Mesenchymal stem cell (in vitro differentiated cells and primary cell): ENCODE measurements around the gene TBL1X.

Source experiments
- DNase-seq: peaks from one replicate; pipeline ENCODE4 v3.0.0-alpha.2; 2013
- H2AFZ ChIP-seq: one replicate; pipeline ENCODE4 v1.6.1; 2013; ENCODE audit warnings: low read depth, mild to moderate bottlenecking, control low read depth, inconsistent platforms, low read length, moderate library complexity
- H2AK5ac ChIP-seq: 2 replicates; pipeline ENCODE4 v1.6.1; 2013; ENCODE audit warnings: low read length, moderate library complexity, mild to moderate bottlenecking, inconsistent platforms; ENCODE audit not compliant: severe bottlenecking
- H2BK120ac ChIP-seq: one replicate; pipeline ENCODE4 v1.6.1; 2013; ENCODE audit warnings: low read depth, mild to moderate bottlenecking, inconsistent platforms, low read length, moderate library complexity
- H2BK12ac ChIP-seq, 2 experiments: one replicate each; pipeline ENCODE4 v1.6.1; 2013; ENCODE audit warnings: inconsistent platforms in 2 of 2, low read length in 2 of 2, mild to moderate bottlenecking in 2 of 2, moderate library complexity in 2 of 2, control low read depth in 1 of 2
- H2BK15ac ChIP-seq: one replicate; pipeline ENCODE4 v1.6.1; 2013; ENCODE audit warnings: mild to moderate bottlenecking, low read depth, inconsistent platforms; ENCODE audit not compliant: poor library complexity, severe bottlenecking
- H2BK5ac ChIP-seq: 2 replicates; pipeline ENCODE4 v1.6.1; 2013; ENCODE audit warnings: low read depth, mild to moderate bottlenecking, low read length, control low read depth, inconsistent platforms; ENCODE audit not compliant: poor library complexity, severe bottlenecking
- H3K14ac ChIP-seq, 2 experiments: one replicate each; pipeline ENCODE4 v1.6.1; 2013; ENCODE audit warnings: inconsistent platforms in 2 of 2, low read length in 2 of 2, control low read depth in 1 of 2, mild to moderate bottlenecking in 1 of 2, moderate library complexity in 1 of 2
- H3K18ac ChIP-seq, 2 experiments: one replicate each; pipeline ENCODE4 v1.6.1; 2013; ENCODE audit warnings: inconsistent platforms in 2 of 2, low read length in 2 of 2, control low read depth in 1 of 2, low read depth in 1 of 2, mild to moderate bottlenecking in 1 of 2
- H3K23ac ChIP-seq, 2 experiments: one replicate each; pipeline ENCODE4 v1.6.1; 2013; ENCODE audit warnings: inconsistent platforms in 2 of 2, low read length in 2 of 2, mild to moderate bottlenecking in 2 of 2, moderate library complexity in 2 of 2, control low read depth in 1 of 2
- H3K27ac ChIP-seq: 2 replicates; pipeline ENCODE4 v1.5.1; 2013; ENCODE audit warnings: mild to moderate bottlenecking, moderate library complexity, low read length, control low read depth, inconsistent platforms; ENCODE audit not compliant: poor library complexity, severe bottlenecking
- H3K27me3 ChIP-seq, 2 experiments: 2 replicates each; pipeline versions ENCODE4 v1.6.1 to v1.7.0; 2013; ENCODE audit warnings: low read length in 2 of 2, mild to moderate bottlenecking in 2 of 2, moderate library complexity in 2 of 2, control low read depth in 1 of 2, inconsistent platforms in 1 of 2; ENCODE audit not compliant: control insufficient read depth in 1 of 2, insufficient read depth in 1 of 2
- H3K36me3 ChIP-seq, 2 experiments: 2 replicates each; pipeline versions ENCODE4 v1.6.1 to v1.7.0; 2013; ENCODE audit warnings: low read length in 2 of 2, control low read depth in 1 of 2, inconsistent platforms in 1 of 2, low read depth in 1 of 2, mild to moderate bottlenecking in 1 of 2; ENCODE audit not compliant: insufficient read depth in 2 of 2, control insufficient read depth in 1 of 2
- H3K4ac ChIP-seq, 2 experiments: one replicate each; pipeline ENCODE4 v1.6.1; 2013; ENCODE audit warnings: inconsistent platforms in 2 of 2, low read length in 2 of 2, mild to moderate bottlenecking in 2 of 2, moderate library complexity in 2 of 2, control low read depth in 1 of 2, low read depth in 1 of 2
- H3K4me1 ChIP-seq: 2 replicates; pipeline ENCODE4 v1.6.1; 2013; ENCODE audit warnings: low read depth, low read length, control low read depth; ENCODE audit not compliant: control insufficient read depth, insufficient read depth
- H3K4me2 ChIP-seq: 2 replicates; pipeline ENCODE4 v1.6.1; 2013; ENCODE audit warnings: low read length, mild to moderate bottlenecking, inconsistent platforms; ENCODE audit not compliant: poor library complexity, severe bottlenecking
- H3K4me3 ChIP-seq, 2 experiments: 2 replicates each; pipeline versions ENCODE4 v1.5.1 to v1.7.0; 2013; ENCODE audit warnings: low read length in 2 of 2, mild to moderate bottlenecking in 2 of 2, control low read depth in 1 of 2, low read depth in 1 of 2; ENCODE audit not compliant: insufficient read depth in 1 of 2
- H3K79me1 ChIP-seq: replicated peaks from 2 replicates; pipeline ENCODE4 v1.6.1; 2013; ENCODE audit warnings: mild to moderate bottlenecking, control low read depth, low read length, inconsistent platforms; ENCODE audit not compliant: poor library complexity, severe bottlenecking
- H3K9ac ChIP-seq: 2 replicates; pipeline ENCODE4 v1.7.0; 2013; ENCODE audit warnings: mild to moderate bottlenecking, low read length, moderate library complexity
- H3K9me3 ChIP-seq: 2 replicates; pipeline ENCODE4 v1.7.0; 2013; ENCODE audit warnings: mild to moderate bottlenecking, low read length; ENCODE audit not compliant: control insufficient read depth
- H4K8ac ChIP-seq: one replicate; pipeline ENCODE4 v1.6.1; 2013; ENCODE audit warnings: inconsistent platforms, mild to moderate bottlenecking, low read length, moderate library complexity
- H4K91ac ChIP-seq: one replicate; pipeline ENCODE4 v1.6.1; 2013; ENCODE audit warnings: mild to moderate bottlenecking, low read length, inconsistent platforms
- WGBS: methylation state at CpG from one replicate; pipeline ENCODE4 v1.1.7; 2013; ENCODE audit warnings: mixed read lengths; 5-methylcytosine and 5-hydroxymethylcytosine counted together

Gene TBL1X

GRCh38 chrX:9746148-9746888 lies 281.5 kb downstream of the TBL1X start:
- Histone ChIP-seq H4K8ac (no peak overlapping the region), H3K4ac (peak overlapping the region in 1 of 2 experiments; percentile 5), H3K27me3 (no peaks in the 10 kb centered on the region), H3K27ac (peak overlapping the region; percentile 78), H3K4me1 (peaks cover 5% of the 10 kb centered on the region), H3K36me3 (no peaks in the 10 kb centered on the region), H3K9ac (no peak overlapping the region), H3K79me1 (no peaks in the 10 kb centered on the region), H2AFZ (no peak overlapping the region), H3K4me2 (no peak overlapping the region), H3K18ac (no peak overlapping the region), H2BK15ac (no peak overlapping the region), H2BK12ac (peak overlapping the region; percentile 38 to 52), H3K14ac (no peak overlapping the region), H3K23ac (no peak overlapping the region), H2AK5ac (no peak overlapping the region), H2BK120ac (no peak overlapping the region), H3K4me3 (no peak overlapping the region), H2BK5ac (no peak overlapping the region), H4K91ac (peak overlapping the region; percentile 48), H3K9me3 (no peaks in the 10 kb centered on the region)
- DNase-seq: peak; percentile 91
- 0% methylated on average over 1 of the region's 3 CpGs for WGBS

GRCh38 chrX:9747644-9748043 lies 282.8 kb downstream of the TBL1X start:
- no CpG with 5 or more reads among the region's 4 CpGs for WGBS
- no peak overlapping the region for H3K4me3 ChIP-seq
- no peak overlapping the region for H3K18ac ChIP-seq
- peak; percentile 34 for DNase-seq
- no peak overlapping the region for H2BK5ac ChIP-seq
- H3K14ac ChIP-seq: no peak overlapping the region
- H3K4me1 ChIP-seq: peaks cover 5% of the 10 kb centered on the region
- H2BK12ac ChIP-seq: no peak overlapping the region
- no peak overlapping the region for H3K9ac ChIP-seq
- no peak overlapping the region for H3K4ac ChIP-seq
- H3K27ac ChIP-seq: no peak overlapping the region
- H3K79me1 ChIP-seq: no peaks in the 10 kb centered on the region
- H3K9me3 ChIP-seq: no peaks in the 10 kb centered on the region
- no peak overlapping the region for H2AFZ ChIP-seq
- H3K4me2 ChIP-seq: no peak overlapping the region
- no peak overlapping the region for H2AK5ac ChIP-seq
- no peaks in the 10 kb centered on the region for H3K36me3 ChIP-seq
- H2BK120ac ChIP-seq: no peak overlapping the region
- no peak overlapping the region for H2BK15ac ChIP-seq
- H4K8ac ChIP-seq: no peak overlapping the region
- H3K23ac ChIP-seq: no peak overlapping the region
- no peaks in the 10 kb centered on the region for H3K27me3 ChIP-seq
- H4K91ac ChIP-seq: no peak overlapping the region

- Histone ChIP-seq H3K4me3 (no peak overlapping the region), H3K9me3 (no peaks in the 10 kb centered on the region), H4K91ac (no peak overlapping the region), H2AK5ac (no peak overlapping the region), H4K8ac (no peak overlapping the region), H3K36me3 (no peaks in the 10 kb centered on the region), H2BK120ac (no peak overlapping the region), H3K4ac (no peak overlapping the region), H3K14ac (no peak overlapping the region), H3K4me1 (peaks cover 5% of the 10 kb centered on the region), H2AFZ (no peak overlapping the region), H3K27me3 (peaks cover 0 to 2% of the 10 kb centered on the region in 2 experiments), H3K23ac (no peak overlapping the region), H3K18ac (no peak overlapping the region), H2BK12ac (no peak overlapping the region), H2BK15ac (no peak overlapping the region), H3K9ac (no peak overlapping the region), H3K4me2 (no peak overlapping the region), H3K27ac (no peak overlapping the region), H3K79me1 (no peaks in the 10 kb centered on the region), H2BK5ac (no peak overlapping the region)
- WGBS: 100% methylated on average over 1 of the region's 11 CpGs
- no peak for DNase-seq
Measured at GRCh38 chrX:9749146-9749692, 284.4 kb downstream of the TBL1X start.

GRCh38 chrX:9757366-9757765 lies 292.5 kb downstream of the TBL1X start:
- no peaks in the 10 kb centered on the region for H3K4me1 ChIP-seq
- WGBS: 85% methylated on average over 7 of the region's 7 CpGs
- no peaks in the 10 kb centered on the region for H3K36me3 ChIP-seq
- no peak overlapping the region for H2AK5ac ChIP-seq
- H2BK12ac ChIP-seq: no peak overlapping the region
- H3K14ac ChIP-seq: no peak overlapping the region
- no peak overlapping the region for H3K4me2 ChIP-seq
- no peak overlapping the region for H4K8ac ChIP-seq
- no peak for DNase-seq
- peaks cover 0 to 3% of the 10 kb centered on the region in 2 experiments for H3K27me3 ChIP-seq
- no peak overlapping the region for H2AFZ ChIP-seq
- H3K4me3 ChIP-seq: no peak overlapping the region
- no peak overlapping the region for H3K9ac ChIP-seq
- no peak overlapping the region for H3K4ac ChIP-seq
- H3K23ac ChIP-seq: no peak overlapping the region
- H2BK120ac ChIP-seq: no peak overlapping the region
- H2BK15ac ChIP-seq: no peak overlapping the region
- H3K79me1 ChIP-seq: no peaks in the 10 kb centered on the region
- peaks cover 9% of the 10 kb centered on the region for H3K9me3 ChIP-seq
- no peak overlapping the region for H3K27ac ChIP-seq
- H4K91ac ChIP-seq: no peak overlapping the region
- no peak overlapping the region for H2BK5ac ChIP-seq
- no peak overlapping the region for H3K18ac ChIP-seq
